Measurements from ENCODE around the gene HNRNPUL1. TPM values are rescaled to one million over a fixed set of nuclear protein-coding genes. Genes with fewer than 3 reads are reported as not detected.

The HNRNPUL1 gene
- 201 TPM for total RNA-seq (2021; ENCODE audit: unreplicated experiment)
- 122 and 130 TPM in 2 replicates for polyA plus RNA-seq (2012)
- percentile 92 among the genes with signal in this experiment for Bru-seq, nascent RNA
- percentile 95 among the genes with signal in this experiment for BruChase-seq, experiment 1, labeled RNA remaining after a 6-hour chase
- percentile 92 among the genes with signal in this experiment for BruChase-seq, experiment 2, labeled RNA remaining after a 2-hour chase
- long read RNA-seq, transcript HNRNPUL1-208 (15 exons, 3,043 nt), result minor isoform, 5 of 147 reads
- long read RNA-seq, transcript HNRNPUL1-207 (15 exons, 2,794 nt), result minor isoform, 13 of 147 reads
- long read RNA-seq, transcript HNRNPUL1-204 (15 exons, 3,555 nt), result major isoform, 28 of 147 reads
- long read RNA-seq, partial matches to known transcripts, result 89 of 147 reads
- long read RNA-seq, other reads (novel, unspliced or antisense), result 9 of 147 reads

- Histone ChIP-seq H3K4me1 (ENCODE audit: control insufficient read depth in 1 of 2, insufficient read depth in 2 of 2, low read length in 2 of 2) (peaks cover 3 to 21% of the 10 kb centered on the region in 2 experiments; a peak in 3 of 4 replicates), H3K9me2 (ENCODE audit: insufficient read depth) (no peaks in the 10 kb centered on the region), H3K4me3 (replicated peaks in 1 of 2; ENCODE audit: low read depth in 1 of 2, low read length in 2 of 2) (peak within 1 kb of the TSS; percentile 92 to 94), H3K9ac (ENCODE audit: low read length) (peak within 1 kb of the TSS; percentile 100), H3K36me3 (ENCODE audit: control insufficient read depth in 1 of 2, insufficient read depth in 2 of 2, low read length in 2 of 2) (peaks cover 15 to 28% of the 10 kb centered on the region in 2 experiments; a peak in 3 of 4 replicates), H4K20me1 (ENCODE audit: insufficient read depth) (no peaks in the 10 kb centered on the region), H3K79me2 (ENCODE audit: insufficient read depth, low read length) (peaks cover 49% of the 10 kb centered on the region), H3K27ac (ENCODE audit: low read depth, low read length) (peak within 1 kb of the TSS; percentile 100), H2AFZ (ENCODE audit: low read depth, low read length, poor library complexity, severe bottlenecking) (no peak within 1 kb of the TSS), H3K27me3 (ENCODE audit: insufficient read depth, low read length) (no peaks in the 10 kb centered on the region), H3K9me3 (ENCODE audit: control insufficient read depth in 1 of 2, insufficient read depth in 1 of 2, low read depth in 1 of 2, low read length in 2 of 2) (no peaks in the 10 kb centered on the region), H3K4me2 (ENCODE audit: low read length) (peak within 1 kb of the TSS; percentile 95)
- POLR2A ChIA-PET, result interaction anchor here (0.6 to 3.1 kb wide), 9 partner anchors 14 to 176 kb away, joined by 3 to 22 read pairs (median 5); partner anchors contain the start of genes AXL, CYP2S1 and DMAC2
- intact Hi-C loops (cut with micrococcal nuclease), result loop anchor here (5.0 kb wide), 3 partner anchors 37 to 602 kb away; no protein-coding TSS in a partner anchor
- no TSS peak for BruUV-seq (replicated peaks)
- RAD21 ChIA-PET (ENCODE audit: low non-redundant PET in 1 of 2, low total read pairs in 2 of 2, uncharacterized antibody in 2 of 2, unreplicated experiment in 2 of 2), result interaction anchor here (0.6 to 2.7 kb wide), 4 partner anchors 38 to 264 kb away, joined by 3 to 22 read pairs (median 5); no protein-coding TSS in a partner anchor
- CTCF ChIA-PET, result interaction anchor here (0.6 to 4.9 kb wide), 9 partner anchors 12 to 306 kb away, joined by 3 to 70 read pairs (median 4); no protein-coding TSS in a partner anchor
- ATAC-seq (peak; percentile 71), DNase-seq (ENCODE audit: low read depth, low spot score) (peak; percentile 100)
- TF ChIP-seq CTCF (IDR thresholded peaks at IDR 0.05 in 2 of 3, conservative IDR thresholded peaks at IDR 0.05 in 1 of 3; ENCODE audit: borderline replicate concordance in 1 of 3, insufficient read depth in 1 of 3, low read depth in 2 of 3, low read length in 2 of 3) (peak in 2 of 3 experiments; percentile 8 to 22; a peak in 2 of 6 replicates), CEBPB (IDR thresholded peaks at IDR 0.05; ENCODE audit: low read depth) (no peak), SP1 (IDR thresholded peaks at IDR 0.05; ENCODE audit: low read depth) (peak; percentile 99), MAX (IDR thresholded peaks at IDR 0.05) (peak; percentile 96), ZFX (IDR thresholded peaks at IDR 0.05) (peak; percentile 99), EZH2phosphoT487 (IDR thresholded peaks at IDR 0.05; ENCODE audit: borderline replicate concordance) (no peak), ZNF274 (IDR thresholded peaks at IDR 0.05; ENCODE audit: low read depth, low read length) (no peak), POLR2A (IDR thresholded peaks at IDR 0.05; ENCODE audit: borderline replicate concordance, extremely low read depth, insufficient read depth, insufficient read length) (no peak), ATF3 (IDR thresholded peaks at IDR 0.05) (no peak), CBX3 (IDR thresholded peaks at IDR 0.05; ENCODE audit: low read depth) (no peak), REST (IDR thresholded peaks at IDR 0.05; ENCODE audit: low read depth) (no peak), ELF1 (IDR thresholded peaks at IDR 0.05; ENCODE audit: borderline replicate concordance, low read depth) (peak; percentile 65; the same call in 1 of the 2 replicates), EGR1 (IDR thresholded peaks at IDR 0.05; ENCODE audit: low read depth) (peak; percentile 76), POLR2AphosphoS5 (IDR thresholded peaks at IDR 0.05; ENCODE audit: low read depth, low read length) (no peak; the same call in 1 of the 2 replicates), RAD21 (IDR thresholded peaks at IDR 0.05; ENCODE audit: low read depth) (no peak)
Observed at GRCh38 chr19:41263850-41264580, at the start of gene HNRNPUL1. Gene HNRNPUL1, plus strand, starts transcription at chr19:41264372. Its CDS starts 132 bp downstream, at chr19:41264504.

Measured in HCT116 (cell line).